Adipocyte (in vitro differentiated cells): Measurements from ENCODE around the gene RUFY3.

Experiments used
- DNase-seq: peaks from one replicate; pipeline ENCODE4 v3.0.0-alpha.2; 2015; ENCODE audit warnings: low read depth
- H3K27me3 ChIP-seq: replicated peaks from 2 replicates; pipeline ENCODE4 v1.7.0; 2013; ENCODE audit warnings: mild to moderate bottlenecking, low read length, moderate library complexity; ENCODE audit not compliant: control insufficient read depth, insufficient read depth
- H3K36me3 ChIP-seq: 2 replicates; pipeline ENCODE4 v1.7.0; 2013; ENCODE audit warnings: low read length, mild to moderate bottlenecking, moderate library complexity; ENCODE audit not compliant: control insufficient read depth, insufficient read depth, severe bottlenecking
- H3K4me1 ChIP-seq: 2 replicates; pipeline ENCODE4 v1.7.0; 2013; ENCODE audit warnings: mild to moderate bottlenecking, low read length, moderate library complexity; ENCODE audit not compliant: control insufficient read depth, insufficient read depth
- H3K4me3 ChIP-seq: 2 replicates; pipeline ENCODE4 v1.7.0; 2013; ENCODE audit warnings: mild to moderate bottlenecking, low read length, moderate library complexity
- H3K9ac ChIP-seq: 2 replicates; pipeline ENCODE4 v1.7.0; 2013; ENCODE audit warnings: mild to moderate bottlenecking, low read length, moderate library complexity
- H3K9me3 ChIP-seq: 2 replicates; pipeline ENCODE4 v1.7.0; 2013; ENCODE audit warnings: mild to moderate bottlenecking, low read length, moderate library complexity; ENCODE audit not compliant: control insufficient read depth

Gene RUFY3

DNA sequence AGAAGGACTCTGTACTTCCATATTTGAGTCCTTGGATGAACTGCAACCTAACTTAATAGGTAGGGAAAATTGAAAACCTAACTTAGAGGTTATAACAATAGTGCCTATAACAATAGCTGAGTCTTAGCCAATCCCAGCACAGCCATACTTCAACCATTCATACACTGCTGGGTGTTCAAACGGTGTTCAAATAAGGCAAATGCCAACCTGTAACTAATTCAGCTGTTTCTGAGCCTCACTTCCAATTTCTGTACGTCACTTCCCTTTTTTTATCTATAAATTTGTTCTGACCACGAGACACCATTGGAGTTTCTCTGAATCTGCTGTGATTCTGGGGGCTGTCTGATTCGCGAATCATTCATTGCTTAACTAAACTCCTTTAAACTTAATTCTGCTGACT, 127.5 kb downstream of the RUFY3 start:
- H3K9me3 ChIP-seq = no peaks in the 10 kb centered on the region
- H3K27me3 ChIP-seq = no peaks in the 10 kb centered on the region
- no peaks in the 10 kb centered on the region for H3K4me1 ChIP-seq
- no peak overlapping the region for H3K4me3 ChIP-seq
- H3K9ac ChIP-seq = no peak overlapping the region
- no peak for DNase-seq
- no peaks in the 10 kb centered on the region for H3K36me3 ChIP-seq

DNA sequence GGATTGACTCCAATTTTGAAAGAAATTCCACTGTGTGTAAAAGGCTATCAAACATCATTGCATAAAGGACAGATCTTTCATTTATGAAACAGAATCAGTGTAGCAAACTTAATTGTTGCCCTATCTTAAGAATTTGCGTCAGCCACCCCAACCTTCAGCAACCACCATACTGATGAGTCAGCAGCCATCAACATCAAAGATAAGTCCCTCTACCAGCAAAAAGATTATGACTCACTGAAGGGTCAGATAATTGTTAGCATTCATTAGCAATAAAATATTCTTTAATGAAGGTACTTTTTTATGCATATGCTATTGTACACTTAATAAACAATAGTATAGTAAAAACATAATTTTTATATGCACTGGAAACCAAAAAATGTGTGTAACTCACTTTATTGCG, 133.7 kb downstream of the RUFY3 start:
- Histone ChIP-seq H3K4me1 (no peaks in the 10 kb centered on the region), H3K27me3 (no peaks in the 10 kb centered on the region), H3K9ac (no peak overlapping the region), H3K9me3 (no peaks in the 10 kb centered on the region), H3K4me3 (no peak overlapping the region), H3K36me3 (no peaks in the 10 kb centered on the region)
- DNase-seq = no peak
